Ovary (tissue), 9 donors: ENCODE results near the gene DDX51. TPM values are rescaled to one million over a fixed set of nuclear protein-coding genes. Genes with fewer than 3 reads are reported as not detected.

Experiments used
- DNase-seq, 5 donors: peaks; one replicate each; pipeline ENCODE4 v3.0.0-alpha.2; 2019 to 2020
- H3K27ac ChIP-seq, 2 donors: fragments of 200-600 bp; one replicate each; pipeline versions ENCODE4 v1.5.1 to v1.8.0; 2019 to 2022
- H3K27me3 ChIP-seq: fragments of 200-600 bp; one replicate; pipeline ENCODE4 v1.8.0; 2022
- H3K36me3 ChIP-seq: fragments of 200-600 bp; sonication (generic); one replicate; pipeline ENCODE4 v1.5.1; 2019
- H3K4me1 ChIP-seq: one replicate; pipeline ENCODE4 v1.8.1; 2013; ENCODE audit warnings: mild to moderate bottlenecking, moderate library complexity; ENCODE audit not compliant: insufficient read depth
- H3K4me3 ChIP-seq: fragments of 200-600 bp; sonication (generic); one replicate; pipeline ENCODE4 v1.5.1; 2017
- H3K9me3 ChIP-seq, 2 donors: fragments of 200-600 bp in 1 of 2; sonication (generic) in 1 of 2; one replicate each; pipeline versions ENCODE4 v1.5.1 to v1.8.1; 2013 to 2019; ENCODE audit warnings: mild to moderate bottlenecking in 1 of 2, moderate library complexity in 1 of 2
- EP300 ChIP-seq: sonication (generic); formaldehyde crosslinking; IDR thresholded peaks from one replicate; pipeline ENCODE4 v1.6.1; 2017; ENCODE audit warnings: antibody characterized with exemption
- POLR2A ChIP-seq: fragments of 450-650 bp; IDR thresholded peaks from one replicate; pipeline ENCODE4 v1.6.1; 2017; ENCODE audit warnings: antibody characterized with exemption, mild to moderate bottlenecking, moderate library complexity
- WGBS, 3 donors: extraction: QIAGEN DNeasy Blood & Tissue Kit in 1 of 3; methylation state at CpG; one replicate each; pipeline versions ENCODE4 v1.1.5 to v1.1.7; 2013 to 2017; 5-methylcytosine and 5-hydroxymethylcytosine counted together
- intact Hi-C, 4 donors: fragments of 100-400 bp; cut with DNase I; formaldehyde crosslinking; loops; one replicate each; pipeline versions ENCODE4 v1.11.0 to v1.15.1; 2022 to 2023
- polyA plus RNA-seq, 2 donors: library from polyadenylated mRNA; stranded (reverse); fragments of 200-250 nt in 1 of 2; fragments of 350-450 nt in 1 of 2; fragmentation: Illumina TruSeq in 1 of 2; extraction: RNeasy Lipid Tissue Mini Kit (QIAGEN cat#74804) in 1 of 2; gene quantifications; one replicate each; pipeline ENCODE4 v1.2.3, GENCODE V29; 2013 to 2014
- total RNA-seq, 7 donors: library from RNA; depleted of rRNA in 2 of 7; stranded (reverse); fragments of >200 nt in 2 of 7; fragmentation: NEBNext Ultra II Directional in 3 of 7; extraction: Animal tissue kit (Norgen Biotek cat#: 25700) in 3 of 7; gene quantifications; one replicate each; pipeline versions ENCODE4 v1.1.0 to v1.2.4, GENCODE V29; 2016 to 2023
- TF ChIP-seq, protein P1 (sequence below), 3 donors: fragments of 450-650 bp in 2 of 3; fragments of 200-600 bp in 1 of 3; IDR thresholded peaks; one replicate each; pipeline versions ENCODE4 v1.5.1 to v1.8.0; 2016 to 2022; ENCODE audit warnings: antibody characterized with exemption in 3 of 3, mild to moderate bottlenecking in 1 of 3
- donor health status: DM: no; HTN: no; CAD: no; lungs with moderate emphysema.
- donor health status: DM: no; HTN: no; CAD: no.
- donor health status: Bipolar disorder and iron deficiency.
- donor health status: DM: yes; HTN: yes; CAD: no.
- donor health status: DM: no; HTN: no; CAD: no.
- donor health status: DM: yes; HTN: yes; CAD: no.

The DDX51 gene
- total and polyA plus RNA-seq, 9 donors: 10.0 to 26.2 (median 21.8) TPM

DNA sequence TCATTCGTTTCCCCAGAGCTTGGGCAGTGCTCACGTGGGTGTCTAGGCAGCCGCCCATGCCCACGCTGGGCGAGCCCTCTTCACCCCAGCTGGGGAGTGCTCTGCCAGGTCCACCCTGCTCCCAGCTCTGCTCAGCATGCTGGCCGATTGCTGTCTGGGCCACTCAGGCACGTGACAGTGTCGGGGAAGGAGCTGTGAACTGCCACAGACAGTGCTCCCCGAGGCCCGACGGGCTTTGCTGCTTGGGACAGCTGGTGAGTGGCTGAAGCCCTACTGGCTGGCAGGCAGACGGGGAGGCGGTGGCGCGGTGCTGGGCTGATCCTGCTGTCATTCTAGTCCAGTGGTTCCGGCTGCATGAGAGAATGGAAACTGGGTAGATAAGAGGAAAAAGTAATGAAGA lies 15.9 kb upstream of the DDX51 start:
- intact Hi-C loops: loop anchor here in 1 of 4 donors (5.0 to 10.0 kb wide), 2 partner anchors 245 to 1398 kb away; no protein-coding TSS in a partner anchor
- WGBS, 3 donors: 79 to 89% (median 88%) methylated on average over 16 of the region's 16 CpGs
- no peak overlapping the region for H3K4me3 ChIP-seq
- peaks cover 3% of the 10 kb centered on the region for H3K4me1 ChIP-seq
- DNase-seq: peak in 2 of 5 donors; percentile 15 to 31
- H3K9me3 ChIP-seq: no peaks in the 10 kb centered on the region
- H3K27ac ChIP-seq: no peak overlapping the region
- TF ChIP-seq POLR2A: no peak
- TF ChIP-seq, protein P1, sequence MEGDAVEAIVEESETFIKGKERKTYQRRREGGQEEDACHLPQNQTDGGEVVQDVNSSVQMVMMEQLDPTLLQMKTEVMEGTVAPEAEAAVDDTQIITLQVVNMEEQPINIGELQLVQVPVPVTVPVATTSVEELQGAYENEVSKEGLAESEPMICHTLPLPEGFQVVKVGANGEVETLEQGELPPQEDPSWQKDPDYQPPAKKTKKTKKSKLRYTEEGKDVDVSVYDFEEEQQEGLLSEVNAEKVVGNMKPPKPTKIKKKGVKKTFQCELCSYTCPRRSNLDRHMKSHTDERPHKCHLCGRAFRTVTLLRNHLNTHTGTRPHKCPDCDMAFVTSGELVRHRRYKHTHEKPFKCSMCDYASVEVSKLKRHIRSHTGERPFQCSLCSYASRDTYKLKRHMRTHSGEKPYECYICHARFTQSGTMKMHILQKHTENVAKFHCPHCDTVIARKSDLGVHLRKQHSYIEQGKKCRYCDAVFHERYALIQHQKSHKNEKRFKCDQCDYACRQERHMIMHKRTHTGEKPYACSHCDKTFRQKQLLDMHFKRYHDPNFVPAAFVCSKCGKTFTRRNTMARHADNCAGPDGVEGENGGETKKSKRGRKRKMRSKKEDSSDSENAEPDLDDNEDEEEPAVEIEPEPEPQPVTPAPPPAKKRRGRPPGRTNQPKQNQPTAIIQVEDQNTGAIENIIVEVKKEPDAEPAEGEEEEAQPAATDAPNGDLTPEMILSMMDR (IDR thresholded peaks at IDR 0.05): no peak
- H3K27me3 ChIP-seq: no peaks in the 10 kb centered on the region
- no peaks in the 10 kb centered on the region for H3K36me3 ChIP-seq

GRCh38 chr12:132159555-132160003 lies 15.5 kb upstream of the DDX51 start:
- Histone ChIP-seq H3K4me1 (peaks cover 3% of the 10 kb centered on the region), H3K27me3 (no peaks in the 10 kb centered on the region), H3K9me3 (no peaks in the 10 kb centered on the region), H3K36me3 (no peaks in the 10 kb centered on the region), H3K27ac (no peak overlapping the region), H3K4me3 (no peak overlapping the region)
- DNase-seq: peak in 1 of 5 donors; percentile 25
- TF ChIP-seq, protein P1 (IDR thresholded peaks at IDR 0.05): no peak
- TF ChIP-seq EP300: no peak
- TF ChIP-seq POLR2A: no peak
- intact Hi-C loops: loop anchor here in 1 of 4 donors (5.0 to 10.0 kb wide), 3 partner anchors 245 to 1397 kb away; no protein-coding TSS in a partner anchor
- WGBS, 3 donors: 81 to 87% (median 84%) methylated on average over 11 to 14 of the region's 14 CpGs

GRCh38 chr12:132158677-132159554 lies 14.8 kb upstream of the DDX51 start:
- Histone ChIP-seq H3K4me3 (no peak overlapping the region), H3K9me3 (no peaks in the 10 kb centered on the region), H3K36me3 (no peaks in the 10 kb centered on the region), H3K4me1 (peaks cover 3% of the 10 kb centered on the region), H3K27me3 (no peaks in the 10 kb centered on the region), H3K27ac (no peak overlapping the region)
- DNase-seq: no peak
- 88 to 92% (median 92%) methylated on average over 35 to 37 of the region's 37 CpGs for WGBS, 3 donors
- TF ChIP-seq EP300 (no peak), POLR2A (no peak)
- TF ChIP-seq, protein P1 (IDR thresholded peaks at IDR 0.05): no peak
- intact Hi-C loops: loop anchor here in 1 of 4 donors (10.0 kb wide), 1 partner anchor 466 kb away; no protein-coding TSS in a partner anchor

DNA sequence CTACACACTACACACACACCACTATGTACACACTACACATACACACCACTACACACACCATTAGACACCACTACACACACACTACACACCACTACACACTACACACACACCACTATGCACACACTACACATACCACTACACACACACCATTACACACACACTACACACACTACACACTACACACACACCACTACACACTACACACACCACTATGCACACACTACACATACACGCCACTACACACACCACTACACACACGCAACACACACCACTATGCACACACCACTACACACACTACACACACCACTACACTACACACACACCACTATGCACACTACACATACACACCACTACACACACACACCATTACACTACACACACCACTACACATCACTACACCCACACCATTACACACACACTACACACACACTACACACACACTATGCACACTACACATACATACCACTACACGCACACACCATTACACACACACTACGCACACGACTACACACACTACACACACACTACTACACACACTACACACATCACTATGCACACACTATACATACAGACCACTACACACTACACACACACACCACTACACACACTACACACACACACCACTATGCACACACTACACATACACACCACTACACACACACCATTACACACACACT lies 13.8 kb upstream of the DDX51 start:
- H3K27me3 ChIP-seq: no peaks in the 10 kb centered on the region
- 95 to 96% (median 95%) methylated on average over 5 of the region's 5 CpGs for WGBS, 3 donors
- no peak for TF ChIP-seq EP300
- TF ChIP-seq, protein P1 (IDR thresholded peaks at IDR 0.05): no peak
- TF ChIP-seq POLR2A: no peak
- DNase-seq: no peak
- peaks cover 3% of the 10 kb centered on the region for H3K4me1 ChIP-seq
- no peak overlapping the region for H3K27ac ChIP-seq
- H3K9me3 ChIP-seq: no peaks in the 10 kb centered on the region
- no peak overlapping the region for H3K4me3 ChIP-seq
- no peaks in the 10 kb centered on the region for H3K36me3 ChIP-seq
- intact Hi-C loops: loop anchor here in 1 of 4 donors (10.0 kb wide), 1 partner anchor 467 kb away; no protein-coding TSS in a partner anchor
